Renal cortical epithelial cell (primary cell): ENCODE measurements around the gene NR2C1. TPM values are rescaled to one million over a fixed set of nuclear protein-coding genes. Genes with fewer than 3 reads are reported as not detected.
"Not testable (repeated sequence)": the region's sequence is repeated elsewhere in the genome, so short reads cannot be mapped to it uniquely, and the experiment has no call there.

Experiments
- DNase-seq: peaks from one replicate; pipeline ENCODE4 v3.0.0-alpha.2; 2011; ENCODE audit warnings: low read depth
- total RNA-seq: library from RNA; depleted of rRNA; stranded (reverse); fragments of >200 nt; gene quantifications from 2 replicates; pipeline ENCODE4 v1.2.3, GENCODE V29; 2014

NR2C1 gene
- 27.3 and 55.8 TPM in 2 replicates for total RNA-seq

DNA sequence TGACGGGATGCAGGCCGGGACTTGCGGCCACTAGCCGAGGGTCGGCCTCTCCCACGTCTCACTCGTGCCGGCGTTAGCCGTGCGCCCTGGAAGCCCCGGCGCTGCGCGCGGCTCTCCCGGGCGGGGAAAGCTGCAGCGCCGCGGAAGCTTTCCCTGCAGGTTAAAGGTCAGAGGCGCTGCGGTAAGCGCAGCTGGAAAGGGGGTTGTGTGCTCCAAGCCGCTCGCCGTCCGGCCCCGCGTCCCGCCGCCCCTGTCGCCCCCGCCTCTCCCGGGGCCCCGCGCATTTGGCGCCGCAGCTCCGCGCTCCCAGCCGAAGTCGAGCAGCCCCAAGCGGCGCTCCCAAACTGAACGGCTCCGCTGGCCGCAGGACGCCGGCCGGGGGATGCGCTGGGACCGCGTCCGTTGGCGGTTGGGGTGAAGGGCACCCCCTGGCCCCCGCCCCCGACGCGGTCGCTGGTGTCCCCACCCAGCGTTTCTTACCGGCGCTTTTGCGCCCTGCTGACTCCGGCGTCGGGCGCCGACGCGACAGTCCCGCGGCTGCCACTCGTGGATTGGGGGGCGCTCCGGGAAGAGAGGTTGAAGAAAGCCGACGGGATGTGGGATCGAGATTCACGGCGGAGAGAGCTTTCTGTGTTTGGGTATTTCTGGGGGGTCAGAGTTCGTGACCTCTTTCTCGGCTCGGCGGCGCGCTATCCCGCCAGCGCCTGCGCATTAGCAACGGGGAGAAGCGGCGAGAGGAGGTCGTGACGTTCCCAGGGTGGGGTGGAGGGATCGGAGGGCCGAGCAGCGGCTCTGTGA, at the start of gene NR2C1:
Gene NR2C1 (minus strand): TSS at position 719 of the 798 bp plus-strand sequence. CDS start 6,234 bp downstream, outside the sequence.
- DNase-seq = peak; percentile 81

DNA sequence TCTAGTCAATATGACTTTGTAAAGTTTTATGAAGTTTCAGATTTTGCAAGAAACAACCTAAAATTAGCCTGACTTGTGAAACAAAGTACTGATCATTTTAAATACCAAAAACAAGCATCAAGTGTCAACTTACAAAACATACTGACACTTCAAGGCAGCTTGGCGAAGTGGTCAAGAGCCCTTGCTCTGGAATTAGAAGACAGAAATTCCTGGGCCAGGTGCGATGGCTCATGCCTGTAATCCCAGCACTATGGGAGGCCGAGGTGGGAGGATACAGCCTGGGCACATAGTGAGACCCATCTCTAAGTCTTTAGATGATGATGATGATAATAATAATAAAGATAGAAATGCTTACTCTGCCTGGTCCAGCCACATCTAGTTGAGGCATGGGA, 45.4 kb upstream of the NR2C1 start:
- DNase-seq = peak; percentile 67

DNA sequence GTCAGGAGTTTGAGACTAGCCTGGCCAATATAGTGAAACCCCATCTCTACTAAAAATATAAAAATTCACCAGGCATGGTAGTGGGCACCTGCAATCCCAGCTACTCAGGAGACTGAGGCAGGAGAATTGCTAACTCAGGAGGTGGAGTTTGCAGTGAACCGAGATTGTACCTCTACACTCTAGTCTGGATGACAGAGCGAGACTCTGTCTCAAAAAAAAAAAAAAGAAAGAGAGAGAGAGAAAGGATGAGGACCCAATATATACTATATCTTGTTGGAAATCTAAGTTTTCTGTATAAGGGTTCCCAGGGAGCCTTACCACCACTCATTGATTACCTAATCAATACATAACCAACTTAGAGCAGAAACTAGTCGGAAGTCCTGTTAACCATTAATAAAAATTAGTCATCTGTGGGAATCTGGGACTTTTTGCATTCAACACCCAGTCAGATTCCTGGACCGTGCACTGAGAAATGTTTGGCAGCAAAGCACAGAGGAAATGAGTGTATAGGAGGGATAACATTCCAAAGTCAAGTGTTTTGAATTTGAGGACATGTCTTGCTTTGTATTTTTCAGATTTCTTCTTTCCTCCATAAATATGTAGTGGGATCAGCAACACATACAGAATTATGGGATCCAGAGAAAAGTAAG, 44.8 kb upstream of the NR2C1 start:
- DNase-seq = peak; percentile 97

DNA sequence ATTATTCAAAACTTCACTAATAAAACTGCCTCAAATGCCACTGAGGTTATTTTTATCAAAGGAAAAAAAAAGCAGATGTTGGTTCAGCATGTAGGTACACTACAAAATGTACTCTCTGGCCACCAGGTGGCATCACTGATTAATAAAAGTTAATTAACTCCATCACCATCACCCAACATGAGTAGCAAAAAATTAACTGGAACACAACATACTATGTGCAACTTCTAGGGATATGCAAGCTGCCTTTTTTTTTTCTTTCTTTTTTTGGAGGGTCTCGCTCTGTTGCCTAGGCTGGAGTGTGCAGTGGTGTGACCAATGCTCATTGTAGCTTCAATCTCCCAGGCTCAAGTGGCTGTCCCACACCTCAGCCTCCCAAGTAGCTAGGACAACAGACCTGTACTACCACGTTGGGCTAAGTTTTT, 43.8 kb upstream of the NR2C1 start:
- DNase-seq = peak; percentile 91

DNA sequence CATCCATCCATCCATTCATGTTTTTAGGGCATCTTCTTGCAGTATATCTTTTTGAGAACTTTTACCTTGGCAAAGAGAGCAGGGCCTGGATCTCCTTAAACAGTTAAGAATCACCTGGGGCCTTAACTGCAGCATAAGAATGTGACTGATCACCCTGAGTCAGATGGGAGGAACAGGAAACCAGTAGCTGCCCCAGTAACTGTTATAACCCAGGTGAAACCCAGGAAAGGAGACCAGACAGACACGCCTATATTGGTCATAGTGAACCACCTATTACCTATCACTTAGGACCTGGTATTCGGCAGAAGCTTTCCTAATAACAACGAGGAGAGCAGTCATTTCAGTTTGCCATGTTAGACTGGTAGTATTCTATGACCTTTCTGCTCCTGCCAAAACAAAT, 43.4 kb upstream of the NR2C1 start:
- peak; percentile 89 for DNase-seq

DNA sequence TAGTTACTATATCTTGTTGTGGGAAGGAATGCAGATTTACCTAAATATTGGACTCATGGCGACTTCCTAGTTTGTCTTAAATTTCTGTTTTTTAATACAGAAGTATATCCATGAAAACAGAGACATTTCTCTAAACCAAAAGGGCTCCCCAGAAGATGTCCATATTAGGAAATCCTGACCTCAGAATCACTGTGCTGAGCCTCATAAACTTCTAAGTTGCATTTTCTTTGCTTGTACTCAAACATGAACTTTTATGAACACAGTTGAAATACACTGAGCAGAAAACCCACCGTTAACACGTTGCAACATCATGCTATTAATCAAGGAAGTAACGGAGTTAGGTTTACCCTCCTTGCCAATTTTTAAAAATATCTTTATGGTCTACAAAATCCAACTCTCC, 42.9 kb upstream of the NR2C1 start:
- DNase-seq = peak; percentile 63

DNA sequence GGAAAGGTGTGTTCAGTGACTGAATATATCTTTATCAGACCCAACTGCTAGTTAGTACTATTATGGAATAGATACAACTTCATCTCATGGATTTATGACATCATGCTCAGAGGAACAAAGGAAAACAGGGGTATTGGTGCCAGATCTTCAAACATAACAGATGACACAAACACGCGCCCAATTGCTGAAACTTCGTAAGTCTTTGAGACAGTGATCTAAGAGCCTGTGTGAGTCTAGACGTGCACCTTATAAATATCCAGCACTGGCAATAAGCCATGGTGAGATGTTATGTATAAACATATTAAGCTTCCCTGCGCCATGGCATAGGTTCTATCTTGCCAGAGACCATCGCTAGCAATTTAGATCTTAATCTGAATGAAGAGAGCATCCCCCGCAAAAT, 42.2 kb upstream of the NR2C1 start:
- no peak for DNase-seq

DNA sequence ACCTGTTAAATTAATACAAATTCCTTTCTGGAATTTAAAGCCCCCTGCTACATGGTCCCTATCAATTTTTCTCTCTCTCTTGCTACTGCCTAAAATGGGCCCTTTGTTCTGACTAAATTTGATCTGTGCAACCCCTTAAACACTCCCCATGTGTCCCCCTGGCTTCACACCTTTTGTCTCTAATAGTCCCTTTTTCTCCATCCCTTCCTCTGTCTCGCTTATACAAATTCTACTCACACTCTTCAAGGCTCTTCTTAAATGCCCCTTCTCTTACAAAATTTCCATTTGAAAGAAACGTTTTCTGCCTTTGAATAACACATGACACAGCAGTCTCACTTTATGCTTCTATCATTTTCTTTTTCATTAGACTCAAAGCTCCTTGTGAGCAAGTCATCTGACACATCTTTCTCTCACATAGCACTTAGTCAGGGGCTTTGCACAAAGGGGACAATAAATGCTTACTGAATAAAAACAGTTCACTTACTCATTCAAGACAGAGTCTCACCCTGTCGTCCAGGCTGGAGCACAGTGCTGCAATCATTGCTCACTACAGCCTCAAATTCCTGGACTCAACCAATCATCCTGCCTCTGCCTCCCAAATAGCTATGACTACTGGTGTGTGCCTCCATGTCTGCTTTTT, 41.5 kb upstream of the NR2C1 start:
- DNase-seq = peak; percentile 68

DNA sequence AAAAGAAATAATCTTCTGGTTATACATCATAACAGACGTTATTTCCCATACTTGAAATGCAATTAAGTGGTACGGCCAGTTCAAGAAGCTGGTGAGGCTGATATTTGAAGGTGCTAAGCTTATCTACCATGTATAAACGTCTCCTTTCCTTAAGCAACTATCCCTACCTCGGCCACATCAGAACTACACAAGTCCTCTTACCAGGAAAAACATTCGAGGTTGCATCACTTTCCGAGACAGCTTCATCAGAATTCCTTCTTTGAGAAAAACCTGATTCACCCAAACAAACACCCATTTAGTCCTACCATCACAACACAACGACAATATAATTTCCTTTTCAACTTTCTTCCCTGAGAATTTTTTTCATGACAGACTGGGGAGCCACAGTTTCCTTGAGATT, 33.9 kb upstream of the NR2C1 start:
- no peak for DNase-seq

DNA sequence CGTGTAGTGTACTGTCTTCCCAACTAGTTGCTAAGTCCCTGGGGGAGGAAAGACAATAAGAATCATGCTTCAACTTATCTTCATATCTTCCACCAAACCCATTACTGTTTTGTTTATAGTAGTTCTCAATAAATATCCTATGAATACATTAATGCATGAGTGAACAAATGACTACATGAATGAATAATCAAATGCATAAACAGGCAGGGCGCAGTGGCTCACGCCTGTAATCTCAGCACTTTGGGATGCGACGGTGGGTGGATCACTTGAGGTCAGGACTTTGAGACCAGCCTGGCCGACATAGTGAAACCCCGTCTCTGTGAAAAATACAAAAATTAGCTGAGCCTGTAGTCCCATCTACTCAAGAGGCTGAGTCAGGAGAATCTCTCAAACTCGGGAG, 32.1 kb upstream of the NR2C1 start:
- DNase-seq = no peak

DNA sequence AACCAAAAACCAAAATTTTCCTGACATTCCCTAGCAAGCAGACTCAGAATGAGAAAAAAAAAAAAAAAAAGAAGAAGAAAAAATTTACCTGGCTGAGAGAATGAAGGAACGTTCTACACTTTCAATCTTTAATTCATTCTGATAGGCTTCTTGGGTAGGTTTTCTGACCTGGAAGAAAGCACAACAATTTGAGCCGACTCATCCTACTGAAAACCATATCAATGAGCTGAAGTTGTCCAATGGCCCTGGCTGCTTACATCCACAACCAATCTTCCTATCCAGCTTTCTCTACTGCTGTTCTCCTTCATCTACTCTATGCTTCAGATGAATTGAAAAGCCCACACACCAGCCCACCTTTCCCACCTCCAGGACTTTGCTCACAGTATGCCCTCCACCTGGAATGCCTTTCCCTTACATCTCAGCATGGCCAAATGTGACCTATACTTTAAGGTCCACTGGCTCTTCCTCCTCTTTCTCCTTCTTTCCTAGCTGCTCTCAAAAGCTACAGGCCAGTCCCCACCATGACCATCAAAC, 31.6 kb upstream of the NR2C1 start:
- no peak for DNase-seq

DNA sequence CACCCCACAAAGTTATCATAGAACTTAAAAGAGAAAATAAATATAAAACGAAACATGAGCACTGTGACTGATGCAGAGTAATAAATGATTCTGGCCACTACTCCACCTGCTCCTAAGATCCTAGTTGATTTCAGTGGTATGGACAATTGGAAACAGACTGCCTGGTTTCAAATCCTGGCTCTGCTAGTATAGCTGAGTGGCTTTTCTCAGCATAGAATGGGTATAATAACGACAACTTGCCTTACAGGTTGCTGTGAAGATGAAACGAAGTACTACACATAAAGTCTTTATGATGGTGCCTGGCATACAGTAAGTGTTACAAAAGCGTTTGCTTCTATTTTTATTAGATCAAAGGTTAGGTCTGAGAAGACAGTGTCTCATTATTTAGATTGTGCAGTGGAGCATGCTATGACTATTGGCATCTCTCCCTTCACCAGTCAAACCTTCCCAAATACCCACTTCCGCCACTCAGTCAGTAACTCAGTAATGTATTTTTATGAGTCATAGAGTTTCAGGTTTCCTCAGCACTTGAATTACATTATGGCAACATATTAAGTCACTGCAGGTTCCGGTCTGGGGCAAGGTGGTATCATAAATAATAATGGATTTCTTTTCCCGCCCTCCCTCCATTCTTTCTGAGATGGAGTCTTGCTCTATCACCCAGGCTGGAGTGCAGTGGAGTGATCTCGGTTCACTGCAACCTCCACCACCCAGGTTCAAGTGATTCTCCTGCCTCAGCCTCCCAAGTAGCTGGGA, 29.7 kb upstream of the NR2C1 start:
- DNase-seq = peak; percentile 98

DNA sequence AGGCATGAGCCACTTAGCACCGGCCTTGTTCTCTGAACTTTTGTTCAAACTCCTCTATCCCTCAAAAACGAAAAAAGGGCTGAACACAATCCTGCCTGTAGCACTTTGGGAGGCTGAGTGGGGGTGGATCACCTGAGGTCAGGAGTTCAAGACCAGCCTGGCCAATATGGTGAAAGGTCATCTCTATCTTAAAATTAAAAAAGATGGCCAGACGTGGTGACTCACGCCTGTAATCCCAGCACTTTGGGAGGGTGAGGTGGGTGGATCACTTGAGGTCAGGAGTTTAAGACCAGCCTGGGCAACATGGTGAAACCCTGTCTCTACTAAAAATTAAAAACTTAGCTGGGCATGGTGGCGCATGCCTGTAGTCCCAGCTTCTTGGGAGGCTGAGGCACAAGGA, 28.5 kb upstream of the NR2C1 start:
- DNase-seq = not testable (repeated sequence)

DNA sequence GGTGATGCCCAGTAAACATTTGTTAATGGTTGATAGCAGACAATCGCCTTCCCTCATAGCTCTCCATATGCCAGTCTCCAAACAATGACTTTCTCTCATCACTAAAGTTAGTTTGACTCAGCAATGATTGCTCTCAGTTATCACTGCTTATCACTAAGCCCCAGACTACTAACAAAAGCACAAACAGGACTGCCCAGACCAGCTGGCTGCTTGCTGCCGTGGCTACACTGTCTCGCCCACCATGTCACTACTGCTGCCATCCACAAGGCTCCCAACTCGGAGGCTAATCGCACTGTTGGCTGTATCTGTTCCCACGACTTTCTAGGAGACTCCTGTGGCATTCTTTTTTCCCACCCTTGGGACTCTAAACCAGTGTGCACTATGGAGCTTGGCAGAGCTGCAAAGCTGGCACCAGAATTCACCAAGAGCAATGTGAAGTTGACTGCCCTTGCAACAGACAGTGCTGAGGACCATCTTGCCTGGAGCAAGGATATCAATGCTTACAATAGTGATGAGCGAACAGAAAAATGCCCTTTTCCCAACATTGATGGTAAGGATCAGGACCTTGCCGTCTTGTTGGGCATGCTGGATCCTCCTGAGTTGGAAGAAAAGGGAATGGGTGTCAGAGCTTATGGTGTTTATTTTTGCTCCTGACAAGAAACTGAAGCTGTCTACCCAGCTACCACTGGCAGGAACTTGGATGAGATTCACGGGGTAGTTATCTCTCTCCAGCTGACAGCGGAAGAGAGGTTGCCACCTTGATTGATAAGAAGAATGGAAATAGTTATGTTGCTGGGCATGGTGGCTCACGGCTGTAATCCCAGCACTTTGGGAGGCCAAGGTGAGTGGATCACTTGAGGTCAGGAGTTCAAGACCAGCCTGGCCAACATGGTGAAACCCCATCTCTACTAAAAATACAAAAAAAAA, 27.1 kb upstream of the NR2C1 start:
- no peak for DNase-seq

DNA sequence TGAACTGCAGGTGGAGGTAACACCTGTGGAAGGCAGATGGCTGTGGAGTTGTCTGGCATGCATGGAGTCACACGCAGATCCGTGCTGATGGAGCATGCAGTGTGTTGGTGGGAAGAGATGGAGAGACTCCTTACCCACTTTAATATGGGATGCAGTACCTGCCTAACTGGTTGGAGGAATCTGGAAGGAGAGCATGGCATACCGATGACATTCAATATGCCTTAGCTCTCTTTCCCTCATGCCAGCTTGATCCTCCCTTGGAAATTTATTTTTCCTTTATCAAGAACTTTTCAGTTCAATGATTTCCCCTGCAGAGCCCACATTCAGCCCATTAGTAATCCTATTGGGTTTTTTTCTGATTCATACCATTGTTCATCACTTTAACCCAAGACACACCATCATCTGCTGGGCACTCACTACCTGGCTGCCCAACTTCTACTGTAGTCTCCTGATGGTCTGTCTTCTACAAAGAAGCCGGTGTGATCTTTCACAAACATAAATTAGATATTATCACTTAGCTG, 25.9 kb upstream of the NR2C1 start:
- peak; percentile 47 for DNase-seq

DNA sequence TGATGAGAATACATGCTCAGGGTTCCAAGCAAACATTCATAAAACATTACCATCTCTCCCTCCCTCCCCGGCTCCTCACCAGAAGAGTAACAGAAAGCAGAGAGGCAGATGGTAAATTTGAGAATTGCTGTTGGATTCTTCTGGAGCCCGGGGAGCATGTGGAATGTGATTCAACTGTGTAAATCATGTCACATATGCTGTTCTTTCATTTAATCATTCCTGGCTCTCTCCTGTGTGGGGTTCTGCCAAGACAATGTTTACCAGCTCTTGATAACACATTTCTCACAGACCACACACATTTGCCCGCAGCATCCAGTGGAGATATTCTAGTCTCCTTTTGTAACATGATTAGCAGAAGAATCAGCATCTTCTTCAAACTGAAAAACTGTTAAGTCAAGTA, 23.4 kb upstream of the NR2C1 start:
- DNase-seq = no peak

DNA sequence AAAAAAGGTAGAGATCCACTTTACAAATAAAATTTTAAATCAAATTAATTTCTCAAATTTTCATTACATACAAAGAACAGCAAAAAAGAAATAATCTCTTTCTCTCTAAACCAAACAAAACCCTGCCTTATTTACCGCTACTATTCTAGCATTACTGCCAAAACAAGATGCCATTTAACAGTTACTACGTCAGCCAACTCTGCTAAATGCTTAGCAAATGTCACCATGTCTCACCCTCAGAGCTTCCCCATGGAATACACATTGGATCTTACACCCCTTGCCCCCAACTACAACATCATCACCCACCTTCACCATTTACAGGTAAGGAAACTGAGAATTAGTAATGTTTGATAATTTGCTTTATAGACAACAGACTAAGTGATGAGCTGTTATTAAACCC, 23.0 kb upstream of the NR2C1 start:
- DNase-seq = no peak

DNA sequence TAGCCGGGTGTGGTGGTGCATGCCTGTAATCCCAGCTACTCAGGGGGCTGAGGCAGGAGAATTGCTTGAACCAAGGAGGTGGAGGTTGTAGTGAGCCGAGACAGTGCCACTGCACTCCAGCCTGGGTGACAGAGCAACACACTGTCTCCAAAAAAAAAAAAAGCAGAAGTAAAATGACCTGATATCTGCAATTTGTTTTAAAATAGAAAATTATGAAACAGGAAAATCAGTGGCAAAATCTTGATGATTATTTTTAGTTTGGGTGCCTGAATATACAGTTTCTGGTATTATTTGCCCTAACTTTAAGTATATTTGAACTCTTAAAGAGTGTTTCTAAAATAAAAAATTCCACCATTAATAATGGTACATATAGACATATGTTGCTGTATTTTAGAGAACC, 22.4 kb upstream of the NR2C1 start:
- DNase-seq = not testable (repeated sequence)

DNA sequence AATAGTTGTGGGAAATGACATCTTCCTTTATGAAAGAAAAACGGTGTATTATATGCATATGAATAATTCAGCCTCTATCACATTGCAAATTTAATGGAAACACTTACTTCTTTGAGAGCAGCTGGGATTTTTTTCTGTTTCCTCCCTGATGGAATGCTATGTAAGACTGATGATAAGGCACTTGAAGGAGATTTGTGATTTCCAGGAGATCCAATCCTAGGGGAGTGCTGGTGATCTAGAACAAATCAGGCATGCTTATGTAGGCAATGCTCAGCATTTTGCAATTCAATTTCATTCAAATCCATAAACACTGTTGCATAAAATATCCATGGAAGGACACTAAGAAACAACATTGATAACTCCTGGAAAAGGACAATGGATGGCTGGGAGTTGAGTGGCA, 16.0 kb upstream of the NR2C1 start:
- DNase-seq = no peak

DNA sequence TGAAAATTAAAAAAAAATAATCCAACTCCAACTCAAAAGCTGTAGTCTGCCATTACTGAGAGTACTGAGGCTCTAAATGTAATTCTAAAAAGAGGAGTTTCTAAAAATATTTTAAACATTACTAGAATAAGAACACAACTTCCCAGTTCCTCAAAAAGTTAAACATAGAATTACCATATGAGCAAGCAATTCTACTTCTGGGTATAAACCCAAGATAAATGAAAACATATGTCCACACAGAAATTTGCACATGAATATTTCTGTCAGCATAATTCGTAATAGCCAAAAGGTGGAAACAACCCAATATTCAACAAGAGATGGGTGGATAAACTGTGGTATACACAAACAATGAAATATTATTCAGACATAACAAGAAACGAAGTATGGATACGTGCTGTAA, 15.0 kb upstream of the NR2C1 start:
- DNase-seq = no peak

DNA sequence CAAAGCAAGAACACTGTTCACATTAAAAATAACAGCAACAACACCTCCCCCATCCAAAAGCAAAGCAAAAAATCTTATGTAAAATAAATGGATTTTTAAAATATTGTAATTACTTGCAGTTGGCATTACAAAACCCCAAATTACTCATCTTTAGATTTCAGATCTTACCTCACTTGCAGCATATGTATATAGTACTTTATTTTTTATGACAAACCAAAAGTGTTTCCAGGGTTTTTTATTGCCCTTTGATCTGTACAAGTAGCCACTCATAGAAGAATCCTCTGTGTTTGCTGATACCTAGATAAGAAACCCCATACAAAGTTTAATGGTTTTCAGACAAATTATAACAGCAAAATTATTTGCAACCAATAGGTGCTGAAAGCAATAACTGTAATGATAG, 12.2 kb upstream of the NR2C1 start:
- DNase-seq = no peak
